GM19025 (cell line): ENCODE data around the gene GET4.

ENCODE experiments used
- ATAC-seq: cut with Tn5 transposase; IDR thresholded peaks from one replicate; pipeline ENCODE4 v1.9.1; 2021; ENCODE audit warnings: mild to moderate bottlenecking, low read depth, moderate library complexity; ENCODE audit not compliant: unreplicated experiment

The GET4 gene

DNA sequence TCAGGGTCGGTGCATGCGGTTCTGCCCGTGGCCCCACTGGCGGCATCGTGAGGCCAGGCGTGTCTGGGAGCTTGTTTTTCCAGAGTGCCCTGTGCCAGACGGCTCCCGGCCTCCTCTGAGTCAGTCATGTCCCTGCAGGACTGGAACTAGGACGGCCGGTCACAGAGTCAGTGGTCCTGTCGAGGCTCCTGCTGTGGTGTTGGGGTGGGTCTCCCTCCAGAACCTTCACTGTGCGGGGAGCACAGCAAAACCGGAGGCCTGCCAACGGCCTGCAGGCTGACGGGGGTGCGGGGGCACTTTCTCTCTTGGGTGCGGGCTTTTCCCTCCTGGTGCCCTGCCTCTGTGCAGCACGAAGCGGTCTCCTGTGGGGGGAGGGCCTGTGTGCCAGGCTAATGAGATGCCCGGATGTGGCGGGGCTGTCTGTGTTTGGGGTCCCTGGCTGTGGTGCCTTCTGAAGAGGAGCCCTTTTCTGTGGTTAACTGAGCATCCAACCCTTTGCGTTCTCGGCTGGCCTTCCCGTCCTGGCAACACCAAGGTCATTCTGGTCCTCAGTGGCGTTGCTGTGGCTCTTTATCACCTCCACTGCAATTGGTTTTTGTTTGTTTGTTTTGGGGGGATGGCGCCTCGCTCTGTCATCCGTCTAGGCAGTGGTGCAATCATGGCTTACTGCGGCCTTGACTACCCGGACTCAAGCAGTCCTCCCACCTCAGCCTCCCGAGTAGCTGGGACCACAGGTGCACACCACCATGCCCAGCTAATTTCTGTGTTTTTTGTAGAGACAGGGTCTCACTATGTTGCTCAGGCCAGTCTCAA, 8.0 kb downstream of the GET4 start:
- no peak for ATAC-seq

DNA sequence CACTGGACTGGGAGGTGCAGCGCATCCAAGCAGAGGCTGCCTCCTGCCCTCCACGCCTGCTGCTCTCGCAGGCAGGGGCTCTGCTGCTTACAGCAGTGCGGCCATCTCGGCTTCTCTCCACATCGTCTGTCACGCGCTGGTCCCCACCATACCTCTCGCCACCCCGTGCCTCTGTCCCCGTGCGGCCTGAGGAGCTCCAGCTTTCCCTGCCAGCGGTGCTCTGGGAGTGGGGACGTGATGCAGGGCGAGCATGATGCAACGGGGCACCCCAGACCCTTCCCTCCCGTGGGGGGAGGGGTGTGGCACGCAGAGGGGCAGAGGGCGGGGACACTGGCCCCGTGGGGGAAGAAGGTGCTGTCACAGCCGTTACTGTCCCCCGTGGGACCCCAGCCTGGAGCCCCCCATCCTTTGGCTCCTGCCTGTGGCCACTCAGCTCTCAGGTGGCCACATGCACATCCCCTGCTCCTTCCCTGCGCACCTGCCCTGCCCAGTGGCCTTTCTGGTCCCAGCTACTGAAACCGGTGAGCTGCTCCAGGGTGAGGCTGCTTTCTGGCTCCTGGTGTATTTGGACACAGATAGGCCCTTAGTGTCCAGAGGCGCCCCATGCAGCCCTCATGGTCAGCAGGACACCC, 9.0 kb downstream of the GET4 start:
- no peak for ATAC-seq

DNA sequence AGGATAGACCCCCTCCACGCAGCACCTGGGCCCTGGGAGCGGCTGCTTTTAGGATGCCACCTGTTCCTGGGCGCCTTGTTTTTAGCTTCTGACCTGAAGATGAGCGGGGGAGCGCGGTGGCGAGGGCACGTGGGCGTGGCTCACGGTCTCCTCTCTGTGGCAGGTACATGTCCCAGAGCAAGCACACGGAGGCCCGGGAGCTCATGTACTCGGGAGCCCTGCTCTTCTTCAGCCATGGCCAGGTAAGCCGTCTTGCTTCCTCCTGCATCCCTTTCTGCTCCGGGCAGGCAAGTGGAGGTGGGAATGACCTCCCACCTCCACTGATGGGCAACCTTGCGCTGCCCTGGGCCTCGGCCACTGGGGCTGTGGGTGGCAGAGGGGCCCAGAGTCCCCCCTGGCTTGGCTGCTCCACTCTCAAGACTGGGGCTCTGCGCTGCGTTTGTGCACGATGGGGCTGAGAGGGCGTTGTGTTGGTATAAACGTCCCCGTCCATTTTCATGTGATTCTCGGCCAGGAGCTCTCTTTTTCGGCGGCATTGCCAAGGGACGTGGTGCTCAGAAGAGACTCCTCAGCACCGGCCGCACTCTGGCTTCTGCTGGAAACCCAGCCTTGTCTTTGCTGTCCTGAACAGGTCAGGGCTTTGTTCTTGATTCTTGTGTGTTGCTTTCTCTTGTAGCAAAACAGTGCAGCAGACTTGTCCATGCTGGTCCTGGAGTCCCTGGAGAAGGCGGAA, 9.7 kb downstream of the GET4 start:
- ATAC-seq: no peak

DNA sequence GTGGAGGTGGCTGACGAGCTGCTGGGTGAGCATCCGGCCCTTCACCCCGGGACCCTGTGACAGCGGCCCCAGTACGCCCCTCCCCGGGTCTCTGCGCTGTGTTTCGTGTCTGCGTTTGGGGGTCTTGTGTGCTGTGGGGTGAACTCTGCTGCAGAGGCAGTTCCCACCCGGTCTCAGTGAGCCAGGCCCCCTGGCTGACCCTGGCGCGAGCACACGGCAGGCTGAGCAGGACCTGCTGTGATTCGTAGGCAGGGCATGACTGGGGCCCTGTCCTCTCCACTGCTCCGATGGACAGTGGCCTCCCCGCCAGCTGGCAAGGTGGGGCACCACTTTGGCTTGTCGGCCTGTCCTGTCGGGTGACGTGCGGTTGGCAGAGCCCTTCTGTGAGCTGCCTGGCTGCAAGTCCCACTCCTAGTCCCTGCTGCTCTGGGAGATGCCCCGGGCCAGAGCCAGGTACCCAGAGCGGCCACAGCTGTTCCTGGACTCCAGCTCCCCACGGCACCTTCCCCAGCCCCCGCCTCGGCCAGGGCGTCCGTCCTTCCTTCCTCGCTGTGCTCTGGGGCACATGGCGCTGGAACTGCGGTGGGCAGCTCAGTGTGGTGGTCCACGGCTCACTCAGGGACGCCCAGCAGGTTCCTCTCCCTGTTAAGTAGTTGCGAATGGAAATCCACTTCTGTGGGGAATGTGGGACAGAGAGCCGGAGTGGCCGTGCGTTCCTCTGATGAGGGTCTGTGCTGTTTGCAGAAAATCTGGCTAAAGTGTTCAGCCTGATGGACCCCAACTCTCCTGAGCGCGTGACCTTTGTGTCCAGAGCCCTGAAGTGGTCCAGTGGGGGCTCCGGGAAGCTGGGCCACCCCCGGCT, 10.5 kb downstream of the GET4 start:
- no peak for ATAC-seq

DNA sequence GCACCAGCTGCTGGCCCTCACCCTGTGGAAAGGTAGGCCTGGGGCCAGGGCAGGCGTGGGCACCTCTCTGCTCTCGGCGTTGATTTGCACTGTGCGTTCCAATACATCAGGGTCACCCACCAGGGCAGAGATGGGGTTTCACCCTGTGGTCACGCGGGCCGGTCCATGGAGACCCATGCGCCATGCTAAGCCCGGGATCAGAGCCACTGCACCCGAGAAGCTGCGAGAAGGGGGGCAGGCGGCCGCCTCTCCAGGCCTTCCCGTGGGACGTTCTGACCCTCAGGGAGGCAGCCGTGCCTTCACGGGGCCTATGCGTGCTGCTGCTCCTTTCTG, 11.1 kb downstream of the GET4 start:
- no peak for ATAC-seq

DNA sequence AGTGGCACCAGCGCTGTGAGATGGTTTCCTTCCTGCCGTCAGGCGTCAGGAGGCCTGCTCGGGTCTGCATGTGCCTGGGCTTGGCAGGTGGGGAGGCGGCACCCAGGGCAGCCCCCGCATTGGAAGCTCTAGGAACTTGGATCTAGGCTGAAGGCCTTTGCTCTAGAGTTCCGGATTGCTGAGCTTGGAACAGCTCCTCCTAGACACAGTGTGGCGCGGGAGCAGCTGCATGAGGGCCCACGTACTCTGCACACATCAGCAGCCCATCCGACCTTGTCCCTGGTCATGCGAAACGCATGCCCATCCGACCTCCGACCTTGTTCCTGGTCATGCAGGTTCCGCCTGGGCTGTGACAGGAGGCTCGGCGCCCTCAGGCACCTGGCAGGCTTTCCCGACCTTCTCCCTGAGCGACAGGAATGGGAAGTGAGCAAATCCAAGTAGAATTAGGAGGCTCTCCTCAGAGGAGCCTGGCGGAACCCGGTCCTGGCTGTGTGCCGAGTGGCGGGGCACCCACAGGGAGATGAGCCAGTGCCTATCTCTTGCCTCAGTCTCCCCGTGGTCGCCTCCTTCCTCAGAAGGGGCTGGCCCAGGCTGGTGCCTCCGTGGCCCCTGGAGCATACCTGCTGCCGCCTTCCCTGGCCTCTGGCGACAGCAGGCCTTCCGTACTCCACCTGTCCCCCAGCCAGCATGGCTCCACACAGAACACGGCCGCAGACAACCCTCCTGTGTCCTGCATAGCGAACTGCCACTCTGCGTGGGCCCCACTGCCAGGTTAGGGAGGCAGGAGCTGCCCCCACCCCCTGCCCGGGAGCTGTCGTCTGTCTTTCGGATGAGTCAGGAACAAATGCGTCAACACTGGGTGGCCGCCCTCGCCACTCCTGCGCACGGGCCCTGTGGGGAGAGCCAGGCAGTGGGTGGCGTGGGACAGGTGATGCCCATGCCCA, 12.0 kb downstream of the GET4 start:
- ATAC-seq: no peak

DNA sequence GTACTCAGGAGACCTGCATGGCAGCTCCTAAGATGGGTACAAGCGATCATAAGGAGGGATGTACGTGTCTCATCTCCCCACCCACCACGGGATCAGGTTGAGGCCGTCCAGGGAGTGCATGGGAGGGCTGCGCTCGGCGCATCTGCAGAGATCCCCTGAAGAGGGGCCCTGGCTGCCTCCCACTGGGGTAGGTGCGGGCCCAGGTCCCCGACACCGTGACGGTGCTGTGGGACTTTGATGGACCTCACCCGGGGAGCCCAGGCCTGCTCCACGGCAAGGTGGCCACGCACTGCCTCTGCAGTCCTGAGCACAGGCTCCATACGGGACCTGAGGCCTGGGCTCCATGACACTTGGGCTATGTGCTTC, 12.7 kb downstream of the GET4 start:
- ATAC-seq: no peak

DNA sequence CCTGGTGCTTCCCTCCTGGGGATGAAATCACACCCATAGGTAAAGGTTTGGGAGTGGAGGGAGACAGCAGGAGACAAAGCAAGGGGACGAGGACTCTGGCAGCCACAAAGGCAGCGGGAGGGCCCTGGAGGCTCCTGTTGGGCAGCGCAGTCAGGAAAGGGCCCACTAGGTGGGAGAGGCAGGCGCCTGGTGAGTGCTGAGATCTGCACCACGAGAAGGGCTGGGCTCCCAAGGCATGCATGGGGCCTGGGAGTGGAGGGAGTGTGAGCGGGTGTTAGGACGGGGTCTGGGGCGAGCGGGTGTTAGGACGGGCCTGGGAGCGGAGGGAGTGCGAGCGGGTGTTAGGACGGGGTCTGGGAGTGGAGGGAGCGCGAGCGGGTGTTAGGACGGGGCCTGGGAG, 13.0 kb downstream of the GET4 start:
- ATAC-seq: no peak

DNA sequence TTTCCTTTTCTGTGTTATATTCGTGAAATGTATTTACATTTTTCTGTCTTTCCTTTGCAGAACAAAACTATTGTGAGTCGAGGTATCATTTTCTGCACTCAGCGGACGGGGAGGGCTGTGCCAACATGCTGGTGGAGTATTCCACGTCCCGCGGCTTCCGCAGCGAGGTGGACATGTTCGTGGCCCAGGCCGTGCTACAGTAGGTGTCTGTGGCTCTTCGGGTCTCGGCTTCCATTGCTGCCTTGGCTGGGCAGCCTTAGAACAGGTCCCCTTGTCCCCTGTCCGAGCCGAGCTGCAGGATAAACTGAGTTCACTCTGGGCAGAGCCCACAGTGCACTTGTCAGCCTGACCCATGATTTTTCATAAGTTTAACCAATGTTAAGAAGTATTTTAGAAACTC, 14.5 kb downstream of the GET4 start:
- ATAC-seq: no peak

DNA sequence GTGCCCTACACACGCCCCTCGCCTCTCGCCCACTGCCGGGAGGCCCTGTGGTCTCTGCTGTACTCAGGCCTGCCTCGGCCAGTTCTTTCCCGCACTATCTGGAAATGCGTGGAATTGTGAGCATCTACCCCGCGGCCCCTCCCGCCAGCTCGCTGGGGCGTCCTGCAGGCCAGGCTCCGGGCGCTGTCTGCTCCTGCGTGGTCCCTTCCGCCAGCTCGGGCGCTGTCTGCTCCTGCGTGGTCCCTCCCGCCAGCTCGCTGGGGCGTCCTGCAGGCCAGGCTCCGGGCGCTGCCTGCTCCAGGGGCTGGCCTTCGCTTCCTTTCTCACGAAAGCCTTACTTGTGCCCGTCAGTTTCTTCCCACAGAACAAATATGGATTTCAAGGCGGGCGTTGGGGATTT, 14.9 kb downstream of the GET4 start:
- no peak for ATAC-seq

DNA sequence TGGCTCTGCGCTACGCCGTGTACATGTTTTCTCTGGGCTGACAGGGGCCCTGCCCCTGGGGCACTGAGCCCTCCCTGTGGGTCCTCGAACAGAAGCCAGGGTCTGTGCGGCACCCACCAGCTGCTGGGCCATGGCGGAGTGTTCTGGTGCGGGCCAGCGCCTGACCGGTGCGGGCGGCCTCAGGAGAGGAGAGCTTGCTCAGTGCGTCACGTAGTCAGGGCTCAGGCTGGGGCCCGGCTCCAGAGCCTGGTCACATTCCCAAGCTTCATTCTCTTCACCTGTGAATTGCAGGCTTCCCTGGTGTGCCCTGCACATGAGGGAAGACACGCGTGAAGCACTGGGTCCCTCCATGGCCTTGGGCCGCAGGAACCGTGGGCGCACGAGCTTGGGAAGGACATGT, 15.5 kb downstream of the GET4 start:
- ATAC-seq: no peak

DNA sequence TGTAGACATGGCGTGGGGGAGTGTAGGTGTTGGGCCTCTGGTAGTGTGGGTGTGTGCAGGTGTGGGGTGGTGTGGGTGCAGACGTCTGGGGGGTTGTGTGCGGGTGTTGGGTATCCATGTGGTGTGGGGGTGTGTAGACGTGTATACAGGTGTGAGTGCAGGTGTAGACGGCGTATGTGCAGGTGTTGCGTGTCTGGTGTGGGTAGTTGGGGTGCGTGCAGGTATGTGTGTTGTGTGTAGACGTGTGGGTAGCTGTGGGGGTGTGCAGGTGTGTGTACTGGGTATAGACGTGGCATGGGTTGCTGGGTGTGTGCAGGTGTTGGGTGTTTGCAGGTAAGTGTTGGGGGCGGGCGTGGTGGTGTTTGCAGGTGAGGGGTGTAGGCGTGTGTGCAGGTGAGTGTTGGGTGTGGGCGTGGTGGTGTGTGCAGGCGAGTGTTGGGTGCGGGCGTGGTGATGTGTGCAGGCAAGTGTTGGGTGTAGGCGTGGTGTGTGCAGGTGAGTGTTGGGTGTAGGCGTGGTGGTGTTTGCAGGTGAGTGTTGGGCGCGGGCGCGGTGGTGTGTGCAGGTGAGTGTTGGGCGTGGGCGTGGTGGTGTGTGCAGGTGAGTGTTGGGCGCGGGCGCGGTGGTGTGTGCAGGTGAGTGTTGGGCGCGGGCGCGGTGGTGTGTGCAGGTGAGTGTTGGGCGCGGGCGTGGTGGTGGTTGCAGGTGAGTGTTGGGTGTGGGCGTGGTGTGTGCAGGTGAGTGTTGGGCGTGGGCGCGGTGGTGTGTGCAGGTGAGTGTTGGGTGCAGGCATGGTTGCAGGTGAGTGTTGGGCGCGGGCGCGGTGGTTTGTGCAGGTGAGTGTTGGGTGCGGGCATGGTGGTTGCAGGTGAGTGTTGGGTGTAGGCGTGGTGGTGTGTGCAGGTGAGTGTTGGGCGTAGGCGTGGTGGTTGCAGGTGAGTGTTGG, 16.6 kb downstream of the GET4 start:
- no peak for ATAC-seq

DNA sequence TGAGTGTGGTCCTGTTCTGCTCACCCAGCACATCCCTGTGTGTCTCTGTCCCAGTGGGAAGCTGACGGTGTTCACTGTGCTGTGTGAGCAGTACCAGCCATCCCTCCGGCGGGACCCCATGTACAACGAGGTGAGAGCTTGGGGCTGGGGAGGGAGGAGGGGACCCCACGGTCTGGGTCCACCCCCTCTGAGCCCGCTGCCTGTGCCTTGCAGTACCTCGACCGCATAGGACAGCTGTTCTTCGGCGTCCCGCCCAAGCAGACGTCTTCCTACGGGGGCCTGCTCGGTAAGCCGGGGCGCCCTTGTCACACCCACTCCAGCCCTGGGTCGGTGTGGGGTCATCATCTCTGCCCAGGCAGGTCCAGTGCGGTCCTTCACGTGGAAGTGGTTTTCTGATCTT, 17.3 kb downstream of the GET4 start:
- ATAC-seq: no peak

DNA sequence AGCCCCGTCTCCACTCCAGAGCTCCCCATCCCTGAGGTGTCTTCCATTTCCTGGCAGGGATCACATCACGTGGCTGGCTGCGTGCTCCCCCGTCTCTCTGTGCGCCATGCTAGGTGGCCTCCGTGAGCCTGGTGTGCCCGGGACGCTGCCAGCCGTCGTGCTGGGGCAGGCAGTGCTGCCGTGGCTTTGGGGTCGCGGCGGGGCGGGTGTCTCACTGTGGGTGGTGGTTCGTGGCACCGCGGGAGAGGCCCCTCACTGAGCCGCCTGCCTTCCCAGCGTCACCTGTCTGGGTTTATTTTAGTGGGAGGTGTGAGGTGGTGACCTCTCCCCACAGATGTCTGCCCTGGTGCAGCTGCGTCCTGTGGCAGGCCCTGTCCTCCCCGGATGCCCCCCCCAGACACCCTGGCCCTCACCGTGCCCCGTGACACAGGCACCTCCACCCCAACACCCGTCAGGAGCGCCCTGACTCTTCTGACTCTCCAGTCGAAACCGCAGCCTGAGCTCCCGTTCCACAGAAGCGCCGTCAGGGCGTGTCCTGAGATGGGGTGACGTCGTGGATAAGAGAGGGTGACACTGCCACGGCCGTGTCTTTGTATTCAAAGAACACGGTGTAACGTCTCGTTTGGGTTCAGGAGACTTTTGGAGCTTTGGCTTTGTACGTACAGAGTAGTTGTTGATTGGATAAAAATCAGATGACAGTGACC, 18.0 kb downstream of the GET4 start:
- no peak for ATAC-seq

DNA sequence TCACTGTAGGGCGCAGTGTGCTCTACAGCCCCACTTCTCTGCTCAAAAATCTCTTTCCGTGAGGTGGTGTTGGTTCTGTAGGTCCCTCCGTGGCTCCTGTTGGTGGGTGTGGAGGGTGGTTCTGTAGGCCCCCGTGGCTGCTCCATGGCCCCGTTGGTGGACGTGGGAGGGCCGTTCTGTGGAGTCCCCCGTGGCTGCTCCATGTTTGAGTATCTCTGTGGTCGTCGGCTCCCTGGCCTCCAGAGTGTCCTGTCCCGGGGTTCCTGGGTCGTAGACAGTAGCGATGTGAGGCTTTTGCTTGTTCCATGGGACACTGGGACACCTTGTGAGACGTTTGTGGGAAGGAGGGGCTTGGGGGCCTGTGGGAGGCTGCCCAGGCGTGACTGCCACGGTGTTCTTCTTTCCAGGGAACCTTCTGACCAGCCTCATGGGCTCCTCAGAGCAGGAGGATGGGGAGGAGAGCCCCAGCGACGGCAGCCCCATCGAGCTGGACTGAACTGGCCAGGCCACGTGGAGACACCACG, 18.6 kb downstream of the GET4 start:
- no peak for ATAC-seq

DNA sequence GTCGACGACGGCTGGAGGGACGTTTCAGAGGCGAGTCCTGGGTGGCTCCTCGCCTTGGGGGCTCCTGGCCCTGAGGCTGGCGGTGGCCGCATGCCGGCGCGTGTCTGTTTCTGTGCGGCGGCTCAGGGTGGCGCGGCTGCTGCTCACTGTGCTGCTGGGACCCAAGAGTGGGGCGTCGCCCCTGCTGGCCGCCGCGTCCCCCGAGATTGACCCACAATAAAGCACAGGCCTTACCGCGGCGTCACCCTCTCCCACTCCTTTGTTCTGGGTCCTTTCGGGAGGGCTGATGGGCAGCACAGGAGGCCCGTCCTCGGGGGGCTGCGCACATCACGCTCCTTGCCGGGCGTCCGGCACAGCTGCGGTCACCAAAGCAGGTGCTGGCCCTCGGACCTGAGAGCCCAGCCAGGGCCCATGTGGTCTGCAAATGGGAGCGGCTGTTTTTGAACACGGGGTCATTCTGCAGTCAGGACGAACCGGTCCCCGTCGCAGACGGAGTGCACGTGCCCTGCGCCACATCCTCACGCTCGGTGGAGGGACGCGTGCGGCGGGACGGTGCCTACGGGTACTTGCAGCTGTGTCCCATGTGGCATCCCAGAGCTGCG, 19.2 kb downstream of the GET4 start:
- no peak for ATAC-seq

DNA sequence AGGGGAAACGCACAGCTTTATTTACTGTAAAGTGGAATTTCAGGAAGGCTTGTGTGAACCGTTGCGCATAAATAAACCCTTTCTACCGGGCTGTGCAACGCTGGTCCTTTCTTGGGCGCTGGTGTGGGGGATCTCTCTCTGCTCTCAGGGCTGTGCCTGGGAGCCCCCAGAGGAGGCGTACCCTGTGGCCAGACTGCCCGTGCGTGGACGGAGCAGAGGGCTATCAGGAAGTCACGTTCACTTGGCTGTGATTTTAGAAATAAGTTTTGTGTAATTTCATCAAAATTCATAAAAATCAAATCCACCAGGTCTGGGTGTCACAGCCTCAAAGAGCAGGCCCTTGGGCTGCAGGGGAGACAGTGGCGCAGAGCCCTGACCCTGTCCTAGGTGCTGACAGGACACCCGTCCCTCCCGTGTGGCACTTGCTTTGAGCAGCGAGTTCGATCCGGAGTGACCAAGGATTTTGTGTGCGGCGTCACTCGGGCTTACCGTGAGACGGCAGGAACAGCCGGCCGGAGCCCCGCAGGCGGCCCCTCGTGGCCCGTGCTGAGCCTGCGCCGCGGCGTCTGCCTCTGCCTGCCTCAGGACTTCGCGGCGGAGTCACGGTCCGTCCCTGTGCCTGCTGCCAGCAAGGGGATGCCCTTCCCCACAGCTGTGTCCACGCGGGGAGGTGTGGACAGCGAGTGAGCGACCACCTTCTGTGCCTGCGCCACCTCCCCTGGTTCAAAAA, 20.2 kb downstream of the GET4 start:
- ATAC-seq: no peak
